Astrocyte of the spinal cord (primary cell): Measurements from ENCODE around the gene SLC36A1.

Source experiments
- DNase-seq: peaks from one replicate; pipeline ENCODE4 v3.0.0; 2011; ENCODE audit warnings: low read depth, low spot score
- H3K4me3 ChIP-seq: 2 replicates; pipeline ENCODE4 v1.5.1; 2011; ENCODE audit warnings: low read depth, mild to moderate bottlenecking, low read length, moderate library complexity
- in situ Hi-C: cut with HindIII; loops from 2 replicates; pipeline ENCODE4 v1.10.0; 2017; ENCODE audit warnings: low sequenced_read_pairs
- TF ChIP-seq, protein P1 (sequence below): IDR thresholded peaks from 2 replicates; pipeline ENCODE4 v1.5.1; 2012; ENCODE audit warnings: low read depth, mild to moderate bottlenecking, low read length, inconsistent platforms

Gene SLC36A1

DNA sequence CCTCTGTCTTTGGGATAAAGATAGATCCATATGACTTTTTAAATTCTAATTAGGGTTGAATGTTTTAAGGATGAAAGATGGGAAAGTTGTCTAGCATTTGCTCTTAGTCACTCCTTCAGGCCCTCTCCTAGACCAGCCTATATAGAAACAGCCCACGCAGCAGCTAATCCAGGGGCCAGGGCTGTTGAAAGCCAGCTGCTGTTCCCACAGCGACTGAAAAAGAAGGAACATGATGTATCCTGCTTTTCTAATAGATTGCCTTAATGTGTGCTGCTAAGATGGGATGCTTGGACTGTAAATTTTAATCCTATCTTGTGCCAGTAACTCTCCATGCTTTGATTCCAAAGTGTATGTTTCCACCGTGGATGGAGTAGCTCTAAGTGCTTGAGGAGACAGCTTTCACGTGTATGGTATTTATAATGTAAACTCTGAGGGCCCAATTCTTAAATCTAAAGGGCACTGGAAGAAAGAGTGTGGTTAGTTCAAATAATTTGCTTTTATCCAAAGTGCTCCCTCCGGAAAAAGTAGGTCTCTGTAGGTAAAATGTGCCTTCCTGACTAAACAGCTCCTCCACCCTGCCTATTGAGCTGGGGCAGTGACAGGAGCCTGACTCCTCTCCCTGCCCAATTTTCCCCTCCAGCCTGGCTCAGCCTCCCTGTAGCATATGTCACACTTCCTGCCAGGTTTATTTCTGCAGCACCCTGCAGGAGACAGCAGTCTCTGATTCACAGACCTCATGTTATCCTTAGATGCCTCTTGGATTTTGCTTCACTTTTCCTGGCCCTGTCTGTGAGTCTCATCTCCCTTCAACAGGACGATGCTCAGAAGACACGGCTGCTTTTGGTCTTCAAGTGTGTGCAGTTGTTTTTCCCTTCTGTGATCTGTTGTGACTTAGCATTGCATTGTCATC is 33.2 kb downstream of the SLC36A1 start:
- DNase-seq, result peak; percentile 25
- in situ Hi-C loops, result no loop called here
- TF ChIP-seq, protein P1, sequence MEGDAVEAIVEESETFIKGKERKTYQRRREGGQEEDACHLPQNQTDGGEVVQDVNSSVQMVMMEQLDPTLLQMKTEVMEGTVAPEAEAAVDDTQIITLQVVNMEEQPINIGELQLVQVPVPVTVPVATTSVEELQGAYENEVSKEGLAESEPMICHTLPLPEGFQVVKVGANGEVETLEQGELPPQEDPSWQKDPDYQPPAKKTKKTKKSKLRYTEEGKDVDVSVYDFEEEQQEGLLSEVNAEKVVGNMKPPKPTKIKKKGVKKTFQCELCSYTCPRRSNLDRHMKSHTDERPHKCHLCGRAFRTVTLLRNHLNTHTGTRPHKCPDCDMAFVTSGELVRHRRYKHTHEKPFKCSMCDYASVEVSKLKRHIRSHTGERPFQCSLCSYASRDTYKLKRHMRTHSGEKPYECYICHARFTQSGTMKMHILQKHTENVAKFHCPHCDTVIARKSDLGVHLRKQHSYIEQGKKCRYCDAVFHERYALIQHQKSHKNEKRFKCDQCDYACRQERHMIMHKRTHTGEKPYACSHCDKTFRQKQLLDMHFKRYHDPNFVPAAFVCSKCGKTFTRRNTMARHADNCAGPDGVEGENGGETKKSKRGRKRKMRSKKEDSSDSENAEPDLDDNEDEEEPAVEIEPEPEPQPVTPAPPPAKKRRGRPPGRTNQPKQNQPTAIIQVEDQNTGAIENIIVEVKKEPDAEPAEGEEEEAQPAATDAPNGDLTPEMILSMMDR, result no peak
- H3K4me3 ChIP-seq, result no peak overlapping the region

DNA sequence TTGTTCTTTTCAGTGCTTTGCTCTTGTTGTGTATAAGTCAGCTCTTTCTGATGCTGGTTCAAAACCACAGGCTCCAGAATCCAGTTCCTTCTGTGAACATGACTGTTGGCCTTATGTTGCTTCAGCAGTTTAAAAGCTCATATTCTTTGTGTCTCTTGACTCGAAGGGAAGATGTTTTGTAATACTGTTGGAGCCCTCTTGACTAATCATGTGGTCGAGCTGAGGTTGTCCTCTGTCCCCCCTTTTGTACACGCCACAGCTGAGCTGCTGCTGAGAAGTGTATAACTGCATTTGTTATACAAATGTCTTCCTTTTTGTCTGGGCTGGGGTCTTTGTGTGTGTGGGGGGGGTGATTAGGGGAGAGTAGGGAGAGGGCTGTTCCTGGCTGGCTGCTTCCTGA is 35.8 kb downstream of the SLC36A1 start:
- in situ Hi-C loops, result no loop called here
- H3K4me3 ChIP-seq, result no peak overlapping the region
- DNase-seq, result no peak
- TF ChIP-seq, protein P1, result no peak

DNA sequence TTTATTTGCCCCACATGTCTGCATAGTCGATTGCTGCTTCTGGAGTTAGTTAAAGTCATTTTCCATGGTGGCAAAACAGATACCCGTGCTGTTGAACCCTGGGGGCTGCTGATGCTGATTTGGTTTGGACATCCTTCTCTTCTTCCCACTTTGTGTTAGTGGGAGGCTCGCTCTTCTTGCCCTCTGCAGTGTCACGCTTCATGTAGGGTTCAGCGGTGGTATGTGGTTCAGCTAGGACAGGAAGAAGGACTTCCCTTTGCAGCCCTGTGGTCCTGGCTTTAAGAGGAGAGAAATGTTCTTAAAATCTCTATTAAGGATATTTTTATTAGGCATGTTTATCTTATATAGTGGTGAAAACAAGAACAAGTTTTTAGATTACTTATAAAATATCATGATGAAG is 36.2 kb downstream of the SLC36A1 start:
- DNase-seq, result no peak
- TF ChIP-seq, protein P1, result no peak
- H3K4me3 ChIP-seq, result no peak overlapping the region
- in situ Hi-C loops, result no loop called here

DNA sequence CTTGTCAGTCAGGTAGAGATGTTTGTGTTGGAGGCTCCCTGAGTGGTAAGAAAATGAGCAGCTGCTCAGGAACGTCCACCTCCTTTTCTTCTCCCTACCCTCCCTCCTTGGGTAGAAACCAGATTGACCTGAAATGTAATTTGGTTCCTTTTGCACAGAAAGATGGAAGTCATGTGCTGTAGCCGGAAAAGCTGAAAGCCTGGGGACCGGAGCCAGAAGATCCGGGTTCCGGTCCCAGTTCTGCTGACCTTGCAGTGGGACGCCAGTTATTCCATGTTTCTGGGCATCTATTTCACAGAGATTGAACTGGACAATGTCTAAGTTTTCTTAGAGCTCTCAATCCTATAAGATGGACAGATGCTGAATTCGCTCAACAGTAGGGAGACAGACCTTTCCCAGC is 40.1 kb downstream of the SLC36A1 start:
- in situ Hi-C loops, result no loop called here
- no peak for DNase-seq
- H3K4me3 ChIP-seq, result no peak overlapping the region
- TF ChIP-seq, protein P1, result no peak

DNA sequence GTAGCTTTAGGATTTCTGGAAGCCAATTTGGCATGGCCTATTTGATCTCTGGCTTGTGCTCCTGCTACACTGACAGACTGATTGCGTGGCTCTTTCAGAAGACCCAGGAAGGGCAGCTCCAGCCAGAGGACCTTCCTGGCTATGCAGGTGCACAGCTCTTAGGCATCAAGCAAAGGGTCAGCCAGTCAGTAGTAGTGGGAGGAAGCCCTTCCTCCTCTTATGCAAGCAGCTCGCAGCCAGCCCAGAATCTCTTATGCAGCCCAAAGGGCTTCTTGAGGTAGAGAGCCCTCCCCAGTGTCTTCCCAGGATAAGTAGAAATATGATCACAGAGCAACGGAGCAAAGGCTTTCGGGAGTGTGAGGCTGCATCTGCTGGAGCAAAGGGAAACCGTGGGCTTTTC is 43.2 kb downstream of the SLC36A1 start:
- in situ Hi-C loops, result no loop called here
- TF ChIP-seq, protein P1, result no peak
- no peak overlapping the region for H3K4me3 ChIP-seq
- DNase-seq, result no peak

DNA sequence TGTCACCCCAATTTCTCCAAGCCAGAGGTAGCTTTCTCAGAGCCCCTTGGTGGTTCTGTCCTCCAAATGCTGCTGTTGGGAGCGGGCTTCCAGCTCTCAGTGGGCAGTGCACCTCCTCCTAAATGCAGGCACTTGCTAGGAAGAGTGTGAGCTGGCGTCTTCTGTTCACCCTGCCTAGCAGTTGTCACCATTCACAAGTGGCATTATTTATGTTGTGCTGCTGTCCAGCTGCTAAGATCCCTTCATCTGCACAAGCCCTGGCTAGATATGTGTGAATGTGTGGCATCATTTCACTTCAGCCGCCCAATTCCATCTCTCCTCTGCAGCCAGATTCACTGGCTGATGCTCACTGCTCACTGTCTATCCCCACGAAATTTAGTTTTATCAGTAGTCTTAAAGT is 43.7 kb downstream of the SLC36A1 start:
- no peak overlapping the region for H3K4me3 ChIP-seq
- in situ Hi-C loops, result no loop called here
- TF ChIP-seq, protein P1, result no peak
- no peak for DNase-seq
